ENCODE measurements around the gene PTGDR2.
A peak's percentile ranks its signal among the peaks of the same experiment; 100 is the strongest.

PTGDR2 gene

DNA sequence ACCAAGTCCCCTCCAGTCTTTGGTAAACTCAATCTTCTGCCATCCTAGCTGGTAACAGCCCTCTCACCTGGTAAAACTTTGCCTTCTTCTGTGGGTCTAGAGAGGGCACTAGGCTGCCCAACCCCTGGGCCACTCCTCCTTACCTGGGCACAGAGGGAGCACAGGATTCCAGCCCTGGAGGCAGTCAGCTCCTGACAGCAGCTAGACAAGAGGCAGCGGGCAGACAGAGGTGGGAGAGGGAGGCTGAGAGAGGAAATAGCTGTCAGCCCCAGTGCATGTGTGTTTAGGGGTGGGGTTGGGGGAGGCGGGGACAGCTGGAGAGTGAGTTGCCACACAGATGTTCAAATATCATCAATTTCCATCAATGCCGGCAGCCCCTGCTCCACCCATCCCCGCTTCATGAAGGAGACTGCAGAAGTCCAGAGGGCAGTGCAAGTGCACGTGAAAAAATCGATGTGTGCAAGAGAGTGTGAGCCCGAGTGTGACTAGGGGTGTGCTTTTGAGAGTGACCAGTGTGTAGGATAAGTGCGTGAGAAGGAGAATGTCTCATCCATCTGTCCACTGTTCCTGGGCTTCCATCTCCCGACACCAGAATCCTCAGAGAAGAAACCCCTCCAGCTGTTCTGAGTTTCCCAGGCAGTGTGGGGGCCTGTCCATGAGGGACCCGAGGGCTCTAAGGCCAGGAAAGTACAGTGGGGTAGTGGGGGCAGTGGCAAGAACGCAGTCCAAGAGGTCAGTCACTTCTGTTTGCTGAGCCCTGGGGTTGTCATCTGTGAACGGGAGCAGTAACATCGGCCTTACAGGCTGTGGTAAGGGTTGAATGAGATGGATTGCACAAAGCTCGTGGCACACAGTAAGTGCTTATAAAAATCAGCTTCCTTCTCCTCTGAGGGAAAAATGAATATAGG is at the start of gene PTGDR2:
Gene PTGDR2, minus strand, starts transcription at position 225 of the 908 bp plus-strand sequence. CDS start 2,228 bp downstream, outside the sequence.
- DNase-seq = no peak

DNA sequence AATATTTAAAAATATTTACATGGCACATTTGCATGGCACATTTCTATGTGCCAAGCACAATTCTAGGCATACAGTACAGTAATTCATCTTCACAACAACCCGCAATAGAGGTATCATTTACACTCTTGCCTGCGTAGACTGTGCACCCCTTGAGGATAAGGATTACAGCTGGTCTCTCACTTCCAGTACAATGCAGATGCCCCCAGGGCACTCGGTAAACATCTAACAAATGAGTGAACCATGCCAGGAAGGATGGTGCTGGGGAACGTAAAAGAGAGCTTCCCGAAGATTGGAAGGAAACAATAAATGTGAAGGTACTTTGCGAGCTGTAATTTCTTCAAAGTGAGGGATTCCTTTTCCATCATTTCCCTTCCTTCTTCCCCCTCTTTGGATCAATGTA is 49.3 kb upstream of the PTGDR2 start:
- DNase-seq = peak; percentile 17

DNA sequence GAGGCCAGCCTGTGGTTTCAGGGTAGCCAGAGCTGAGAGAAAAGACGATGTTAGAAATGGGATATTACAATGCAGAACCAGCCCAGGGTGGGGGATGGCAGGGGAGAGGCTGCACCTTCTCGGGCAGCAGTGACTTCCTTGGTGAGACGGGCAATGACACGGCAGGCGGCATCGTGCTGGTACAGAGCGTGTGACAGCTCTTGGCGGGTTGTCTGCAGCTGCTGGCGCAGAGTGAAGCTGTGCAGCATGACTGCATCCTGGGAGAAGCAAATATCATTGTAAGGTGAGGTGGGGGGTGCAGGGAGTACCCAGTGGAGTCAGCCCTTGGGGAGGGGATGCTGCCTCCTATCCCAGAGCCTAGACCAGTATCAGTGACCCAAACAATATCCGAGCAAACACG is 46.9 kb upstream of the PTGDR2 start:
- no peak for DNase-seq

DNA sequence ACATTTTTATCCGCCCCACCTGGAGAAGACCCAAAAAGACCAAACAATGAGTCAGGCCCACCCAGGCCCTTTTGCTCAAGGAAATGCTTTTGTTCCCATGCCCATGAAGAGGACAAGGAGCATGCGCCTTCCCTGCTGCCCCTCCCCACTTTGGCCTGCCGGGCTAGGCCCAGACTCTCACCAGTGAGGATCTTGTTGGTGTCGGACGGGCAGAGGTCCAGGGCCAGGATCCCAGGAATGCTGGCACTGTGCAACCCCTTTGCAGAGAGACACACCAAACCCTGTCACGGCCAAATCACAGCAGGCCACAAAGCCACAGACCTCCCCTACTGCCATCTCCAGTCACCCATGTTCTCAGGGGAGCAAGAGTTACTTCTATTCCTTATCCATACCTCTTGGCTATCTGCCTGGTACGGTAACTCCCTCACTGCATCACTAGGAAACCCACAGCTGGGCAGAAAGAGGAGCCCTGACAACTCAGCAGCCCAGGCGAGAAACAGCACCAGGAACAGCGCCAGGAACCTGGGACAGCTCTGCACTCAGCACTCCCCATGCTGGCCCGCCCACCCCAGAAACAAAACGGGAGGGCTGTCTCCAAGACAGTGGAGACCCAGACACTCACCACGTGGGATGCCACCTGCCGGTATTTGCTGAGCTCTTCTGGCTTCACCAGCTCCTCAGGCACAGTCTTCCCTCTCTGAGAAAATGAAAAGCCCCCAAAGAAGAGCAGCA is 45.1 kb upstream of the PTGDR2 start:
- DNase-seq = no peak

DNA sequence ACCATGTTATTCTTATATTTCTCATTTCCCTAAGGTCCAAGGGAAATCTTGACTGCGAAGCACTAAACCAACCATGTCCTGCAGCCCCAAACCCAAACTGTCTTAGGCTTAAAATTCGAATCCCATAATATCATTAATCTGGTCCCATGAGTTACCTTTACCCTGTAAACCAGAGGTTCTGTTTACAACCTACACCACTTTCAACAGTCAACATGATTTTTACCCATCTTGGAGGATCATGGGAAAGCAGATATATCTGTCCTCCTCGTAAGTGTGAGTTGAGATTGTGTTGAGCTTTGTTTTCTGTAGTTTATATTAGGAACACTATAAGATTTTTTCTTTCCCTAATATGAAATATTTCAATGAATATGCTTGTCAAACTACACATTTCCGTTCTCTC is 44.2 kb upstream of the PTGDR2 start:
- no peak for DNase-seq

DNA sequence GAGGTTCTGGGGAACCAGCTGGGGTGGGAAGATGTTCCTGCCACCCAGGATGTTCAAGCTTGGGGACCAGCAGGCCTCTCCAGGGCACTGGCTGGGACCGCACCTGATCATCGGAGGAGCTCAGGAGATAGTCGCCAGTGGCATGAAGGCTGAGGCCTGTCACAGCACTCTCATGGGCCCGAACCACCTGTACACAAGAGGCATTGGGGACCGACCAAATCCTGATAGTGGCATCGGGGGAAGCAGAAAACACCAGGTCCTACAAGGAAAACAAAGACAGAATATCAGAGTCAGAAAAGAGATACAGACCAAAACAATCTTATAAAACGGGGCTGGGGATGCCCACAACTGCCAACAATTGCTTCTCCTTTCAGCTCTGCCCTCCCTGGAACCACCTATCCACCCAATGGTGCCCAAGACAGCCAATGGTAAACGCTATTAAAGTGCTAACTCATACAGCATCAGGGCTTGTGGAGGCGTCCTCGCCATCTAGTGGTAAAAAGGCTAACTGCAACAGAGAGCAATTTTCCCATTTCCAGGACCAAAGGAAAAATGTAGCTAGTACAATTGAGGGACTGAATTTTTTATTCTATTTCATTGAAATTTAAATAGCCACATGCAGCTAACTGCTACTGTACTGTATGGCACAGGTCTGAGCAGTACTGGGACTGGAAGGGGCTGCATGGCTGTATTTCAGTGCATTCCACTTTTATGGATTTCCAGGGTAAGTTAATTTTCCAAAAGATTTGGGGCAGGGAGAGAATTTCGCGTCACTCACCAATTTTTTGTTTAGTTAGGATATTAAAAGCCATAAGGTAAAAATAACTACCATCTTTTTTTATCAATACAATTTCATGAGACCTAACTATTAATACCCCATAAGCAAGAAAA is 43.5 kb upstream of the PTGDR2 start:
- peak; percentile 21 for DNase-seq

DNA sequence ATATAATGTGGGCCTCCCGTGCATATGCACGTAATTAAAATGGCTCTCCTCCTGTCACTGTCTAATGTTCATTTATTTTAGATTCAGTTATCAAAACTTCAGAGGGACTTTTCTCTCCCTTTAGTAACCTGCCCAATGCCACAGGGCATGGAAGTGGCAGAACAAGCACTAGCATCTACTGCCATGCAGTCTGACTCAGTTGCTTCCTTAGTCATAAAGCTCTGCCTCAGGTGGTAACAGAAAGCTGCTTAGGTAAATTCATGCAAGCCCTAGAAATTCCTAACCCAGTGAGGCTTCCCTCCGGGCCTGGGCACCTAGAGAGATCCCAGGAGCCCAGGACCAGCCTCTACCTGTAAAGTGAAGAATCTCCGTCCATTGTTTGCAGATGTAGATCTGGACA is 41.7 kb upstream of the PTGDR2 start:
- no peak for DNase-seq

DNA sequence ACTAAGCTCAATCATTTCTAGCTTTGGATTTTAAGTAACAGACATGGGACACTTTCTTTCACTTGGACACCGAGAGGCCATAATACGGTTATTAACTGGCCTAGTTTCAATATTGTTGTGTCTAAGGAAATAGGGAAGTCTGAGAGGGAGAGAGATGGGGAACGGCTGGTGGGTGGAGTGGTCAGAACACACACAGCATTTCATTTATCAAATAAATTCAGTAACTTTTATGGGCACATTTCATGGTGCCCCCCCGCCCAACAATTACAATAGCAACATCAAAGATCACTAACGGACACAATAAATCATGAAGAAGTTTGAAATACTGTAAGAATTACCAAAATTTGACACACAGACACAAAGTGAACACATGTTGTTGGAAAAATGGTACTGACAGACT is 39.9 kb upstream of the PTGDR2 start:
- DNase-seq = no peak

DNA sequence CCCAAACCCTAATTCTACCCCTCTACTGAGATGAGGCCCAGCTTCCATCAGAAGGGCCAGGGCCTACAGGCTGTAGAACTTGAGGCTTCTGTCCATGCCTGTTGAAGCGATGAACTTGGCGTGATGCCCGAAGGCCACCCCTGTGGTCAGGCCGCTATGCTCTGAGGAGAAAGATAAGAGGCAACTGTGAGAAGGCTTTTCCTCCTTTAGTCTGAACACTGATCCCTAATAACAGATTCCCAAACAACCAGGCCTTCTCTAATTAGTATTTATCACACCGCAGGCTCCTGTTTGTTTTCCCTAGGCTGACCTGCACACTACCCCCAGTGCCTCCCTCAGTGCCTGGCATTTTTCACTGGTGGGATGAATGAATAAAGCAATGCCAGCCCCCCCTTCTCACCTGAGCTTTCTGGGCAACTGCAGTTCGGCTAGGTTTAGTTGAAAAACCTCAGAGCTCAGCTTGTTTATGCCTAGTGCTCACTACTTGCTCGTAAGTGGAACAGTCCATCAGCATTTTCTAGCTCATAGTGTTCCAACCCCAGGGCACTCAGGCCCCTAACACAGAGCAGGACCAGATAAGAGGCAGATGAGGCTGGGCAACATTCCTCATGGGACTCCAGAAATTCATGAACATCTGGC is 35.5 kb upstream of the PTGDR2 start:
- peak; percentile 16 for DNase-seq

DNA sequence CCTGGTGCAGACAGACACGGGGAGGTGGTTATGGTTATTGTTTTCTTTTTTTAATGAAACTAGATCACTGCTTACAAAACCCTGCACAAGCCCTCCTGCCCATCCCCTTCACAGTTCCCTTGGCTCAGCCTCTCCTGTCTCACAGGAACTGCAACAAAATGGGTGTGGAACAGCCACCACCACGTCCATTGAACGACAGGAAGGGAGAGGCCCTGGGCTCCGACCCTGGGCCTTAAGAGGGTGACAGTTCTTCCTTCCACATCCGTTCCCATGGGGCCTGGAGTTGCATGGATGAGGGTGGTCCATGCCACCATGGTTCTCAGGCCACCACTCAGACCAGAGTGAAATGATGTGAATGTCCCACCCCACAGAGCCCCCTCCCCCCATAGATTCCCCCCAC is 34.9 kb upstream of the PTGDR2 start:
- DNase-seq = no peak

DNA sequence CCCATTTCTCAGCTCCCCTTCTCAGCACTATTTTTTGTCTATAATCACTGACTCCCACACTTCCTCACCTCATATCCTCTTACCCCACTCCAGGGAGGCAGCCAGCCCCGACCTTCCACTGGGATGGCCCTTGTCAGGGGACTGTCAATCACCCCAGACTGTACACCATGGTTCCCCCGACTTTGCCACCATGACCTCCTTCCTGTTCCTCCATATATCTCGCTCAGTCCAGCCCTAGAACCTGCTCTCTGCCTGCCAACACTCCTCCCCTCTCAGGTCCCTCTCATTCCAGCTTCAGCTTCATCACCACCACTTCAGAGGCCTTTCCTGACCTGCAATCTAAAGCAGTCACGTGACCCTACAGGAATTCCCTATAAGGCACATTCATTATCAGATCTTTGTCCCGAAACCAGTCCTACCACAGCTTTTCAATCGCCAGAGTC is 34.1 kb upstream of the PTGDR2 start:
- DNase-seq = no peak

DNA sequence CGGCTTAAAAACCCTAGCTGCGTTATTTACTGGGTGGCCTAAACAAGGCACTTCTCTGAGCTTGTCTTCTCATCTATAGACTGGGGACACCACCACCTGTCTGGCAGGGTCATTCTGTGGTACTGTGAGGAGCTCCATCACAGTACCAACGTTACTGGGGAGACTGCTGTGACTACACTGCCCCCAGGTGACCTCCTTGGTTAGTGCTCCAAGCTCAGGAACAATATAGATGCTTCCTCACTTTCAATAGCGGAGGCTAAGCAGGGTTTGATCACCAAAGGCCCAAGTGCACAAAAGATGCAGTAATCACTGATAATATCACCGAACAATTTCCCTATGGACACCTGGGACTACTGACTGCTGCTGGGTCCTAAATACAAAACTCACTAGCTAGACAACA is 31.8 kb upstream of the PTGDR2 start:
- peak; percentile 65 for DNase-seq

DNA sequence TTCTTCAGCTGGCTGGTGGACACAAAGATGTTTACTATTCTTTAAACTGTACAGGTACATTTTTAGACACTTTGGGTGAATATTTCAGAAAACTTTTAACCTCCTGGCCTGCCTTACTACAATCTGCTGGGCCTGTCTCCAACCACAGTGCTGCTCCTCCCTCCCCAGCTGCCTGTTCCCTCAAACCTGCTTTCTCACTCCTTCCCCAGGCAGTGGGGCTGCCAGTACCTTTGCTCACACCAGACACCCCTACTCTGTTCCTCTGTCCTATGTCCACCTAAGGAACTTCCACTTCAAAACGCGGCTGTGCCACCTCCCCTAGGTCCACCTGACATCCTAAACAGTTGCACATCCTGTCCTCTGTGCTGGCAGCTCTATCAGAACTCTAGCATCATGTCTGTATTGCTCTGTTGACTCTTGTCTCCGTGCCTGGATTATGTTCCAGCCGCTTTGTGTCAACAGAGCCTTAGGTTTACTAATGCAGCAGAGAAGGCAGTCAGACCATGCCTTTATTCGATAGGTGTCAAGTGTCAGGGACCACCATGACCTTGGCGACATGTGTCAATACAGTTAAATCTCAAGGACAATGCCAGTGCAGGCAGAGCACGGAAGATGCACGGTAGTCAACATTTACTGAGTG is 25.0 kb upstream of the PTGDR2 start:
- peak; percentile 56 for DNase-seq

DNA sequence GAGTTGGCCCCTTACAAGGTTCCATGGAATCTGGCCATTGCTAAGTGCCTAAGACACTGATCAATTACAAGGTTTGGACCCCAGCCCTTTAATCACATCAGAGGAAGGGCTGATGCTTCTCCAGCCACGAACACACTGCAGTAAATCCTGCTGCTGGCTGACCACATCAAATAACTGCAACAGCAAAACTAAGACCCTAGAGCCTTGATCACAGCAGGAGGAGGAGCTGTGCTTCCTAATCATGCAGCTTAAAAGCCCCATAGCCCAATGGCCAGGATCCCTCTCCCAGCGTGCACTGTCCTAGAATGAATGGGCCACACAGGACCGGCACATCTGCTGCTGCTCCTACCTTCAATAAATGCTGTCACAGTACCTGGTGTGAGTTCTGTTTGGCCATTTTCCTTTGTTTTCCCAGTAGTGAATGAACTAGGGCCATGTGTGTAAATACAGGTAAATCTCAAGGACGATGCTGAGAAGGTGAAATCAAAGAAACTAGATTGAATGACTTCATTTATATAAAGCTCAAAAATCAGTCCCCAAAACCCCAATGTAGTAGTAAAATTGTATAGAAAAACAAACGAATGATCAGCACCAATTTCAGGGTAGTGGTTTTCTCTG is 24.3 kb upstream of the PTGDR2 start:
- no peak for DNase-seq

DNA sequence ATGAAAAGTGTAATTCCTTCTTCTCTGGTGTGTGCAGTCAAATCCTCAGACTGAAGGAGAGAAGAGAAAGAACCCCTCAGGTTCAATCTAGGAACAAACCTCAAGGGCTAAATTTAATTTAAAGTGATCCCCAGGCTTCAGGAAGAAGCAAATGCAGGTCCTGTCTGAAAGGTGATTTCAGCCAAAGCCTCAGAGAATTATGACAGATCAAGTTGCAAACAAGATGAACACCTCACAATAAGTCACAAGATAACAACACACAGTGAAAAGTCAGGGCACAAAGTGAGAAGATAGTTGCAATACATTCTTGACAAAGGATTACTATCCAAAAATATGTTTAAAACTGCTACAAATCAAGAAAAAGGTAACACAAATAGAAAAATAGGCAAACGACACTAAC is 23.4 kb upstream of the PTGDR2 start:
- no peak for DNase-seq

DNA sequence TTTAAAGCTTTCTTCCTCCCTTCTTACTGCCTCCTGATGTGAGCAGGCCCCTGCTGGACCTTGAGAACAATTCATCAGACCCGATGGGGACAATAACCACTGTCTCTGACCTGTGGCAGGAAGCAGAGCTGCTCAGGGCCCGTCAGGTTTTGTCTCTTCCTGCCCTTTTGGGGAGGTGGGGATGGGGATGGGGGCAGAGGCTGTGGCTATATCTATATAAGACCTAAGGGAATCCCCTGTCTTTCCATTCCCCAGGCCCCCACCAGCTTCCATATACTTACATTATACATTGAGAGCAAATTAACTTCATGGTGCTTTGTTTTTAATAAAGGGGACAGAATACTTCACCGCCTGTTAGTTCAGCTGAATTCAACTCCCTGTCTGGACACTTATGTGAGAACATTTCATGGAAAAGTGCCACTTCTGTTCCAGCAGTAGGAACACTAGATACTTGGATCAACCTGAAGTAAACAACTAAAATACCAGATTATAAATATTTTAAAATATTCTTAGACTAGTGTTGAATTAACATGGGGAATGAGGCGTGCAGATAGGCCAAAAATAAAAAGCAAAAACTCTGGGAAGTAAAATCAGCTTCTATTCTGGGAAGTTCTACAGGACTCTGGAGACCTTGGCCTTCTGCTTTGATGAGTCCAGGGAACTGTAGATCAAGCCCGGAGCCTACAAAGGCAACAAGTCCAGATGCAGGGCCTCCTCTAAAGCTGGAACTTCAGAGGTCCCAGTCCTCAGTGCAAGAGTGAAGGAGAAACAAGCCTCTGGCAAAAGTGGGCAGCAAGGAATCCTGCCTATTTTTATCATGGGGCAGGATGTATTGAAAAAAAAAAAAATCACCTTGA is 22.7 kb upstream of the PTGDR2 start:
- DNase-seq = no peak

DNA sequence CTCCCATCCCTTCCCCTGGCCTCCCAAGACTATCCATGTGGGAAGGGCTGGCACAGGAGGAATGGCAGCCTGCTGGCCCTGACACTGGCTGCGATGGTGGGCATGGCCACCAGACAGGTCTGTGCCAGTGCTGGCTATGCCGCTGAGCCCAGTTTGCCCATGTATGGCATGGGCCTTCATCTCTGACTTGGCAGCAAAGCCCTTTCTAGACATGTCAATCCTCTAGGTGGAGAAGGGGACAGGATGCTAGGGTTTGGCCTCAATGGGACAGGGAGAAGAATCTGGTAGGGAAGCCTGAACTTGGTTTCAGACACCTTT is 20.4 kb upstream of the PTGDR2 start:
- DNase-seq = no peak

DNA sequence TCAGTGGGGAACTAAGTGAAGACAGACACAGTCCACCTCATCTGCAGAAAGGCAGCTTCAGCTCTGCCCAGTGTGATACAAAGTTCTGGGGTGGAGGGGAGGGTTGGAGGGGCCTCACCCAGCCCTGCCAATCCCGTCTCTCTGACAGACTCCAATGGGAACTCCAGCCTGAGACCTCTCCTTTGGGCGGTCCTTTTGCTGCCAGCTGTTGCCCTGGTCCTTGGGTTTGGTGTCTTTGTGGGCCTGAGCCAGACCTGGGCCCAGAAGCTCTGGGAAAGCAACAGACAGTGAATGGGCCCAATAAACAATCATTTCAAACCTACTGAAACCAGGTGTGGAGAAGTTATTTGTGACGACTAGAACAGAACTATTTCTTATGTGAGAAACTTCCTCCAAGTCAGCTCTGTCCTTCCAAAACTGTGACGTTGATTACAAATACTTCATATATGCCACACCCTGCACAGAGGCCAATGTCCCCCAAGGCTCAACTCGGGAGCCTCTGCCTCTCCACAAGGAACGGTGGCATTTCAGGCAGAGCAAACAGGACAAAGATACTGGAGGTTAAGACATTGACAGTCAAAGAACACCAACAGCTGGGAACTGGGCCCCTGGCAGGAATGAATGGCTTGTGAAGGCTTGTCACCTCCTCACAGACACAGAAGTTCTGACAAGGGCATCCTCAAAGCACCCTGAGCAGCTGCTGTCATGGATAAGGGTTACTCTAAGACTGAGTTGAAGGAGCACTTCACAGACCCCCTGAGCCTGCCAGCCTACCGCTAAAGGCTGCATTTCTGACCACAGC is 19.8 kb upstream of the PTGDR2 start:
- no peak for DNase-seq

DNA sequence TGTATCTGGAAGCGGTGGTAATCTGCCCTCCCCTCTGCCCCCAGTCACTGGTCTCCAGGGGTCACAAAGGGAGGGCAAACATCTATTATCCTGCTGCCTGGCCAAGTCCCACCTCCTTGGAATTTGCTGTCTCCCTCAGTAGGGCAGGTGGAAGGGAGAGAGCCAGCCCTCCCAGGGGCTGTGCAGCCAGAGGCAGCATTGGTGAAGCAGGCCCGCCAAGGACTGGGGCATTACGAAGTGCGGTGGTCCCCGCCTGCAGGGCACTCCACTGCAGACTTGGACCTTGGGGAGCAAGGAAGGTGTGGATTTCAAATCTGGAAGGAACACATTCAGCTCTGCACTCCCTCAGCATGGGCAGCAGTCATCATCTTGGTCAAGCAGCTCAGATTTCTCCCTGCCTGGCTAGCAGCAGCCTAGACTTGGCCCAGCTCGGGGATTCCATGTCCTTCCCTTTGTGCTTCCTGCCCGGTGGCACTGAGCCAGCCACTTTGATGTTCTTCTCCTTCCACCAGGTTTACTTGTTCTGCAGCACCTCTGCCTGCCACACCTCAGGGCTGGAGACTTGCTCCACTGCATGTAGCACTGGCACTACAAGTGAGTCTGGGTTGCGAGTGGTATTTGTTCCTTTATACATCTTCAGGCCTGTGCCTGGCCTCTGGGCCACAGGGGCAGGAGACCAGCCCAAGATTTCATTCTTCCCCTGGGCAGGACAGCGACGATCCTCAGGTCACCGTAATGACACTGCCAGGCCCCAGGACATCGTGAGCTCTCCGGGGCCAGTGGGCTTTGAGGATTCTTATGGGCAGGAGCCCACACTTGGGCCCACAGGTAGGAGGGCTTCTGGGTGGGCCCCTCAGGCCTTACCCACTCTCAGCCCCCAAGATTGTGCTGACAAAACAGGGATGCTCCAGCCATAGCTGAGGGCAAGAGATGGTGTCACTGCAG is 18.9 kb upstream of the PTGDR2 start:
- no peak for DNase-seq
